OCI-LY7 (cell line): ENCODE data around the gene SMO.

Experiments used
- EZH2phosphoT487 ChIP-seq: fragments of 200-600 bp; sonication (generic); IDR thresholded peaks from 2 replicates; pipeline ENCODE4 v1.6.1; 2018; ENCODE audit warnings: low read depth, borderline replicate concordance, mild to moderate bottlenecking, mixed run types, antibody characterized with exemption, low read length, moderate library complexity, mixed read lengths
- TF ChIP-seq, protein P1 (sequence below): fragments of 200-600 bp; sonication (generic); conservative IDR thresholded peaks from 2 replicates; pipeline ENCODE4 v1.5.1; 2014; ENCODE audit warnings: mild to moderate bottlenecking, antibody characterized with exemption, low read length, moderate library complexity, mixed read lengths

DNA sequence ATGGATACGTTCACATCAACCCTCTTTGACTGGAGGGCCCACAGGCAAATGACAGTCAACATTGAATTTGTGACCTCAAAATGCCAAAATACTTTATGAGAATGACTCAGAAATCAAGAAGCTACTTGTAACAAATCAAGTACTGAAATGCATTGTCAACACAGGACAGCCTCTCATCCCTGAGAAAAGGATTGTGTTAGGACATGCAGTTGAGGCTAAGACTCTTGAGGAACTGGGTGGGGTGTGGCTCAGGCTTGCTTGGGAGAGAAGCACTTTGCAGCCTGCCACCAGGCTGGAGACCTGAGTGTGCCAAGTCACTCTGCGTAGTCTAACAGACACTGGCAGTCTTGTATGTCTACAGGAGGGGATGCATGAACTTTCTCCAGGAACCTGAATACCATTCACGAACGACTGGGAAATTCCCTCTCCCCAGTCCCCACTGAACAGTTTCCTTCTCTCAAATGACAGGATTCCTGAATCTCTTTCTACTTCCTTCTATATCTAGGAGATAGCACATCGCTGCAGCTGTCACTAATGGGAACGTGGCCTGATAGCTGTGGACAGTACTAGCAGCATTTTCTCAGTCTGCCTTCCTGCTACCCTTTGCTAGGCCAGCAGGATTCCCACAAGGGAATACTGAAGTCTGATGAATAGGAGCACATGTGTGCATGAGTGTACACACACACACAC, 3.3 kb upstream of the SMO start:
- TF ChIP-seq, protein P1, sequence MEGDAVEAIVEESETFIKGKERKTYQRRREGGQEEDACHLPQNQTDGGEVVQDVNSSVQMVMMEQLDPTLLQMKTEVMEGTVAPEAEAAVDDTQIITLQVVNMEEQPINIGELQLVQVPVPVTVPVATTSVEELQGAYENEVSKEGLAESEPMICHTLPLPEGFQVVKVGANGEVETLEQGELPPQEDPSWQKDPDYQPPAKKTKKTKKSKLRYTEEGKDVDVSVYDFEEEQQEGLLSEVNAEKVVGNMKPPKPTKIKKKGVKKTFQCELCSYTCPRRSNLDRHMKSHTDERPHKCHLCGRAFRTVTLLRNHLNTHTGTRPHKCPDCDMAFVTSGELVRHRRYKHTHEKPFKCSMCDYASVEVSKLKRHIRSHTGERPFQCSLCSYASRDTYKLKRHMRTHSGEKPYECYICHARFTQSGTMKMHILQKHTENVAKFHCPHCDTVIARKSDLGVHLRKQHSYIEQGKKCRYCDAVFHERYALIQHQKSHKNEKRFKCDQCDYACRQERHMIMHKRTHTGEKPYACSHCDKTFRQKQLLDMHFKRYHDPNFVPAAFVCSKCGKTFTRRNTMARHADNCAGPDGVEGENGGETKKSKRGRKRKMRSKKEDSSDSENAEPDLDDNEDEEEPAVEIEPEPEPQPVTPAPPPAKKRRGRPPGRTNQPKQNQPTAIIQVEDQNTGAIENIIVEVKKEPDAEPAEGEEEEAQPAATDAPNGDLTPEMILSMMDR, result no peak
- TF ChIP-seq EZH2phosphoT487, result no peak
